GM18508 (cell line): ENCODE measurements around the gene TMEM72.

ENCODE experiments used
- ATAC-seq: cut with Tn5 transposase; IDR thresholded peaks from one replicate; pipeline ENCODE4 v1.9.1; 2021; ENCODE audit warnings: moderate number of reproducible peaks; ENCODE audit not compliant: insufficient read depth, unreplicated experiment

Gene TMEM72

GRCh38 chr10:44932517-44933450 is 21.6 kb downstream of the TMEM72 start:
- peak; percentile 90 for ATAC-seq

- ATAC-seq, result no peak
Observed at GRCh38 chr10:44933451-44934321, 22.5 kb downstream of the TMEM72 start.

GRCh38 chr10:44934416-44935200 is 23.5 kb downstream of the TMEM72 start:
- no peak for ATAC-seq

GRCh38 chr10:44935201-44935965 is 24.2 kb downstream of the TMEM72 start:
- ATAC-seq, result no peak

- no peak for ATAC-seq
Observed at GRCh38 chr10:44935966-44936295, 24.8 kb downstream of the TMEM72 start.

- no peak for ATAC-seq
Observed at GRCh38 chr10:44936314-44936975, 25.3 kb downstream of the TMEM72 start.

GRCh38 chr10:44937196-44938005 is 26.3 kb downstream of the TMEM72 start:
- ATAC-seq, result no peak

- no peak for ATAC-seq
Observed at GRCh38 chr10:44938956-44939355, 27.8 kb downstream of the TMEM72 start.

GRCh38 chr10:44939691-44940401 is 28.7 kb downstream of the TMEM72 start:
- ATAC-seq, result no peak

GRCh38 chr10:44944354-44944753 is 33.2 kb downstream of the TMEM72 start:
- ATAC-seq, result no peak

GRCh38 chr10:44946205-44946604 is 35.1 kb downstream of the TMEM72 start:
- peak; percentile 34 for ATAC-seq

GRCh38 chr10:44947371-44948152 is 36.4 kb downstream of the TMEM72 start:
- peak; percentile 72 for ATAC-seq

- ATAC-seq, result no peak
Observed at GRCh38 chr10:44948642-44949041, 37.5 kb downstream of the TMEM72 start.

GRCh38 chr10:44949127-44949802 is 38.1 kb downstream of the TMEM72 start:
- no peak for ATAC-seq

- no peak for ATAC-seq
Observed at GRCh38 chr10:44949915-44950314, 38.8 kb downstream of the TMEM72 start.
